Caco-2 (cell line): ENCODE data around the gene AUTS2. TPM values are rescaled to one million over a fixed set of nuclear protein-coding genes. Genes with fewer than 3 reads are reported as not detected.

ENCODE experiments used
- BruUV-seq: library from RNA; stranded (reverse); fragments of 400-500 nt; replicated peaks from 2 replicates; lab custom pipeline; 2021; lab: Mats Ljungman, UMichigan
- CTCF ChIA-PET: fragments of 300-600 bp; sonication (Branson Sonifier 250); formaldehyde crosslinking; loops from one replicate; lab custom pipeline; 2022; ENCODE audit warnings: antibody characterized with exemption; lab: Charles Lee
- POLR2A ChIA-PET: fragments of 300-600 bp; sonication (Branson Sonifier 250); formaldehyde crosslinking; loops from one replicate; lab custom pipeline; 2022; ENCODE audit warnings: antibody characterized with exemption; lab: Charles Lee
- DNase-seq, 2 experiments: peaks; one replicate each; pipeline versions ENCODE4 v3.0.0 to v3.0.0-alpha.2; 2020 to 2022
- H3K27me3 ChIP-seq: replicated peaks from 2 replicates; pipeline ENCODE4 v1.6.0; 2011; ENCODE audit warnings: low read length; ENCODE audit not compliant: control insufficient read depth, insufficient read depth
- H3K36me3 ChIP-seq: 2 replicates; pipeline ENCODE4 v1.5.1; 2011; ENCODE audit warnings: low read length; ENCODE audit not compliant: control insufficient read depth, insufficient read depth
- H3K4me1 ChIP-seq: fragments of 250-450 bp; sonication (Bioruptor Pico); 2 replicates; pipeline ENCODE4 v1.5.1; 2020; ENCODE audit warnings: mild to moderate bottlenecking
- H3K4me3 ChIP-seq: 2 replicates; pipeline ENCODE4 v1.5.1; 2011; ENCODE audit warnings: low read depth, mild to moderate bottlenecking, control low read depth, low read length
- H3K9me3 ChIP-seq: fragments of 250-450 bp; sonication (Bioruptor Pico); 2 replicates; pipeline ENCODE4 v1.5.1; 2020; ENCODE audit warnings: mild to moderate bottlenecking, moderate library complexity
- H3K27ac Mint-ChIP-seq: one replicate; pipeline ENCODE4 v1.8.0; 2022; ENCODE audit warnings: mixed read lengths; ENCODE audit not compliant: unreplicated experiment
- H3K27me3 Mint-ChIP-seq: one replicate; pipeline ENCODE4 v1.8.0; 2022; ENCODE audit warnings: mixed read lengths; ENCODE audit not compliant: insufficient read depth, unreplicated experiment
- H3K36me3 Mint-ChIP-seq: one replicate; pipeline ENCODE4 v1.8.0; 2022; ENCODE audit warnings: mild to moderate bottlenecking, mixed read lengths; ENCODE audit not compliant: insufficient read depth, unreplicated experiment
- H3K4me1 Mint-ChIP-seq: one replicate; pipeline ENCODE4 v1.8.0; 2022; ENCODE audit warnings: low read depth, mixed read lengths; ENCODE audit not compliant: unreplicated experiment
- H3K4me3 Mint-ChIP-seq: one replicate; pipeline ENCODE4 v1.8.0; 2022; ENCODE audit warnings: mild to moderate bottlenecking, moderate library complexity, mixed read lengths; ENCODE audit not compliant: unreplicated experiment
- H3K9me3 Mint-ChIP-seq: one replicate; pipeline ENCODE4 v1.8.0; 2022; ENCODE audit warnings: mixed read lengths; ENCODE audit not compliant: unreplicated experiment
- intact Hi-C: fragments of 100-400 bp; cut with micrococcal nuclease; formaldehyde crosslinking; loops from one replicate; pipeline ENCODE4 v1.10.0; 2022; ENCODE audit not compliant: unreplicated experiment
- total RNA-seq: library from RNA; stranded (reverse); gene quantifications from 2 replicates; pipeline ENCODE4 v1.2.3, GENCODE V29; 2022
- TF ChIP-seq, protein P1 (sequence below), 2 experiments: fragments of 200-600 bp in 1 of 2; IDR thresholded peaks; 1 replicate in 1 of 2; 2 replicates in 1 of 2; pipeline versions ENCODE4 v1.5.1 to v1.8.0; 2011 to 2022; ENCODE audit warnings: antibody characterized with exemption in 1 of 2, control low read depth in 1 of 2, inconsistent platforms in 1 of 2, low read depth in 1 of 2, low read length in 1 of 2, mild to moderate bottlenecking in 1 of 2, moderate library complexity in 1 of 2; ENCODE audit not compliant: insufficient read depth in 1 of 2, severe bottlenecking in 1 of 2, unreplicated experiment in 1 of 2

The AUTS2 gene
- total RNA-seq, 1 experiment from 2014 or later: 37.1 TPM

DNA sequence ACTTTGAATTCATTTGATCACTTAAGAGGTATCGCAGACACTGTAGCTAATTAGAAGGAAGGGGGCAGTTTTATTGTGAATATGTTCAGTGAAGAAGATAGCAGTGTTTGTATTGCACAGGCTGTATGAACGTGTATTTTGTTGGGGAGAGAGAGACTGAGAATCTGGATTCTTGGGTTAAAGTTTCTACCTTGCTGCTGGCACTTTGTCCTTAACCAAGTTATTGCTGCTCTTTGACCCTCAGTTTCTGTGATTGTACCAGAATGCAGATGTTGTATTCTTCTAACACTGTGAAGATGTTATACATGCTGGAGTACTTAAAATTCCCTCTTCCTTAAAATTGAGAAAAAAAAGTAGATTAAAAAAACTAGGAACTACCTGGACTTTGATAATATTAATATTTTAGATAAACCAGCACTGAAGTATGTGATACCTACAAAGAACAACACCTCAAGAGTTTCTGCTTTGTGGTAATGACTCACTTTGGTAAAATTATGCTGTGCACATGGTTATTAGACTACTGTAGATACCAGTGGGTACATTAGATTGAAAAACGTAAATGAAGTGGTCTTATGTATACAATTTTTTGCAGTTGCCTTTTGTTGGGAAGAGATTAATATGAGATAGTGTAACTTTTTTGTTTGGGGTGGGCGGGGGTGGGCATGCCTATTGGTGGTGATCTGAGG lies 321.3 kb downstream of the AUTS2 start:
- TF ChIP-seq, protein P1, sequence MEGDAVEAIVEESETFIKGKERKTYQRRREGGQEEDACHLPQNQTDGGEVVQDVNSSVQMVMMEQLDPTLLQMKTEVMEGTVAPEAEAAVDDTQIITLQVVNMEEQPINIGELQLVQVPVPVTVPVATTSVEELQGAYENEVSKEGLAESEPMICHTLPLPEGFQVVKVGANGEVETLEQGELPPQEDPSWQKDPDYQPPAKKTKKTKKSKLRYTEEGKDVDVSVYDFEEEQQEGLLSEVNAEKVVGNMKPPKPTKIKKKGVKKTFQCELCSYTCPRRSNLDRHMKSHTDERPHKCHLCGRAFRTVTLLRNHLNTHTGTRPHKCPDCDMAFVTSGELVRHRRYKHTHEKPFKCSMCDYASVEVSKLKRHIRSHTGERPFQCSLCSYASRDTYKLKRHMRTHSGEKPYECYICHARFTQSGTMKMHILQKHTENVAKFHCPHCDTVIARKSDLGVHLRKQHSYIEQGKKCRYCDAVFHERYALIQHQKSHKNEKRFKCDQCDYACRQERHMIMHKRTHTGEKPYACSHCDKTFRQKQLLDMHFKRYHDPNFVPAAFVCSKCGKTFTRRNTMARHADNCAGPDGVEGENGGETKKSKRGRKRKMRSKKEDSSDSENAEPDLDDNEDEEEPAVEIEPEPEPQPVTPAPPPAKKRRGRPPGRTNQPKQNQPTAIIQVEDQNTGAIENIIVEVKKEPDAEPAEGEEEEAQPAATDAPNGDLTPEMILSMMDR (IDR thresholded peaks at IDR 0.05; ENCODE audit: insufficient read depth in 1 of 2, low read depth in 1 of 2, low read length in 1 of 2, severe bottlenecking in 1 of 2, unreplicated experiment in 1 of 2): no peak
- CTCF ChIA-PET: no interaction called here
- POLR2A ChIA-PET: no interaction called here
- no peak overlapping the region for H3K4me3 Mint-ChIP-seq
- H3K4me1 Mint-ChIP-seq: no peaks in the 10 kb centered on the region
- no peaks in the 10 kb centered on the region for H3K27me3 ChIP-seq
- no peaks in the 10 kb centered on the region for H3K36me3 Mint-ChIP-seq
- peaks cover 4% of the 10 kb centered on the region; the same call in 1 of the 2 replicates for H3K9me3 ChIP-seq
- H3K27me3 Mint-ChIP-seq: peaks cover 7% of the 10 kb centered on the region
- H3K9me3 Mint-ChIP-seq: no peaks in the 10 kb centered on the region
- intact Hi-C loops: no loop called here
- no peak overlapping the region for H3K4me3 ChIP-seq
- DNase-seq: no peak
- H3K27ac Mint-ChIP-seq: no peak overlapping the region
- H3K36me3 ChIP-seq: no peaks in the 10 kb centered on the region
- BruUV-seq: no TSS peak
- H3K4me1 ChIP-seq: peaks cover 8% of the 10 kb centered on the region; the same call in 1 of the 2 replicates

DNA sequence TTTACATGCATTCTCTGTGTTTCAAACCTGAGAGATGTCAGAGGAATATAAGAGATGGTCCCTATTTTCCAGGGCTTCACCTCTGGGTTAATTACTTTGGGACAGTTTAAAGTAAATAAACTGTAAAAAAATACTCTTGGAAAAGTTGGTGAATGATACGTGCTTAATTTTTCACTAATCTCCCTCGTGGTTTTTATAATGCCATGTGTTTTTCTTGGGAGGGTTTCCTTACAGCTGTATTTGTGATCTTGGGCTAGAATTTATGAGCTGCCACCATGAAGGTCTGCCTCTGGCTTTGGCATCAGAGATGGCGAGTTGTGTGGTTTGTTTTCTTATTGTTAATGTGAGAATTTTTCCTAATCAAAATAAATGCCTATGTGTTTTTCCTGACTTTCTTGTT lies 322.5 kb downstream of the AUTS2 start:
- no peaks in the 10 kb centered on the region for H3K36me3 Mint-ChIP-seq
- no peak overlapping the region for H3K27ac Mint-ChIP-seq
- no TSS peak for BruUV-seq
- H3K4me3 Mint-ChIP-seq: no peak overlapping the region
- Histone ChIP-seq H3K27me3 (no peaks in the 10 kb centered on the region), H3K9me3 (peaks cover 4% of the 10 kb centered on the region; the same call in 1 of the 2 replicates), H3K4me1 (peaks cover 8% of the 10 kb centered on the region; the same call in 1 of the 2 replicates), H3K4me3 (no peak overlapping the region), H3K36me3 (no peaks in the 10 kb centered on the region)
- DNase-seq: no peak
- peaks cover 10% of the 10 kb centered on the region for H3K27me3 Mint-ChIP-seq
- POLR2A ChIA-PET: no interaction called here
- intact Hi-C loops: no loop called here
- H3K9me3 Mint-ChIP-seq: no peaks in the 10 kb centered on the region
- TF ChIP-seq, protein P1 (IDR thresholded peaks at IDR 0.05; ENCODE audit: insufficient read depth in 1 of 2, low read depth in 1 of 2, low read length in 1 of 2, severe bottlenecking in 1 of 2, unreplicated experiment in 1 of 2): no peak
- CTCF ChIA-PET: no interaction called here
- H3K4me1 Mint-ChIP-seq: no peaks in the 10 kb centered on the region

DNA sequence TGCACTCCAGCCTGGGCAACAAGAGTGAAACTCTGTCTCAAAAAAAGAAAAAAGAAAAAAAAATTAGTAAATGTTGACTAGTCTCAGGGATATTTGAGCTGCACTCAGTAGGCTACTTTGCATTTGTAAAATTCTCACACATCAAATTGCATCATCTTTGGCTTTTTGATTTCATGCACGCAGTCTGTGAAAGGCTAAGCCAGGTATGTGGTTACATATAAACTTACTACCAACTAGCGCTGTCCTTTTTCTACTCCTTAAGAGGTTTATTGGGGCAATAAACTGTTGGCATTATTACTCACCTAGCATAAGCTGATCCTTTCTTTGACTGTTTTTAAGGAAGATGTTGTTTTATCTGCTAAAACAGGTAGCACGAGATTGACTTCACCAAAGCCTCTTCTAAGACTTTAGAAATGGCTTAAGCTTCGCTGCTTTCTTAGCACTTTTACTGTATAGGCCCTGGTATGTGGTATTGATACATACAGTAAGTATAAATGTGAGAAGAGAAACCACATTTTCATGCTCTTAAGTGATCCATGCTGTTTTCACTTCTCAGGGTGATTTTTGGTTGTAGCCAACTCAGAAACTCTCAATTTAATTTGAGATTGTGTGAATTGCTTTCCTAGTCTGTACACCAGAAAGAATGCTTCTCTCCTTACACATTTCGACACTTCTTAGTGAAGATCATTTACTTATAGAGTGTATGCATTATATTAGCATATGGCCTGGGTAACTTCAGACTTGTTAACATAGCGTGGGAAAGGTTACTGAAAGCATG lies 323.9 kb downstream of the AUTS2 start:
- peaks cover 8% of the 10 kb centered on the region; the same call in 1 of the 2 replicates for H3K4me1 ChIP-seq
- TF ChIP-seq, protein P1 (IDR thresholded peaks at IDR 0.05; ENCODE audit: insufficient read depth in 1 of 2, low read depth in 1 of 2, low read length in 1 of 2, severe bottlenecking in 1 of 2, unreplicated experiment in 1 of 2): no peak
- no peak overlapping the region for H3K4me3 ChIP-seq
- Mint-ChIP-seq H3K4me3 (no peak overlapping the region), H3K9me3 (no peaks in the 10 kb centered on the region), H3K27ac (no peak overlapping the region), H3K36me3 (no peaks in the 10 kb centered on the region), H3K4me1 (no peaks in the 10 kb centered on the region), H3K27me3 (peaks cover 5% of the 10 kb centered on the region)
- H3K36me3 ChIP-seq: no peaks in the 10 kb centered on the region
- H3K27me3 ChIP-seq: no peaks in the 10 kb centered on the region
- CTCF ChIA-PET: no interaction called here
- peak in 1 of 2 experiments; percentile 4 for DNase-seq
- BruUV-seq: no TSS peak
- intact Hi-C loops: no loop called here
- POLR2A ChIA-PET: no interaction called here
- peaks cover 4% of the 10 kb centered on the region; the same call in 1 of the 2 replicates for H3K9me3 ChIP-seq
